HEK293 (cell line): ENCODE data around the gene TCF3.

Experiments
- BCL11A ChIP-seq: fragments of 450-650 bp; formaldehyde crosslinking; IDR thresholded peaks from 2 replicates; pipeline ENCODE4 v1.5.1; 2016; ENCODE audit warnings: low read depth, missing biosample characterization, missing genetic modification characterization
- EGR2 ChIP-seq: fragments of 450-650 bp; formaldehyde crosslinking; IDR thresholded peaks from 2 replicates; pipeline ENCODE4 v1.5.1; 2016; ENCODE audit warnings: low read depth, missing biosample characterization, missing genetic modification characterization
- GFI1B ChIP-seq: fragments of 450-650 bp; formaldehyde crosslinking; IDR thresholded peaks from 2 replicates; pipeline ENCODE4 v1.5.1; 2016; ENCODE audit warnings: missing biosample characterization, missing genetic modification characterization
- GLI4 ChIP-seq: fragments of 450-650 bp; formaldehyde crosslinking; IDR thresholded peaks from 2 replicates; pipeline ENCODE4 v1.5.1; 2016; ENCODE audit warnings: missing biosample characterization, missing genetic modification characterization
- KLF1 ChIP-seq: fragments of 450-650 bp; formaldehyde crosslinking; IDR thresholded peaks from 2 replicates; pipeline ENCODE4 v1.5.1; 2016; ENCODE audit warnings: missing biosample characterization, missing genetic modification characterization
- REPIN1 ChIP-seq: fragments of 450-650 bp; formaldehyde crosslinking; IDR thresholded peaks from 2 replicates; pipeline ENCODE4 v1.5.1; 2017; ENCODE audit warnings: missing biosample characterization, missing genetic modification characterization, low read depth
- SCRT1 ChIP-seq: fragments of 450-650 bp; formaldehyde crosslinking; IDR thresholded peaks from 2 replicates; pipeline ENCODE4 v1.5.1; 2016; ENCODE audit warnings: missing biosample characterization, missing genetic modification characterization, borderline replicate concordance
- SP3 ChIP-seq: fragments of 450-650 bp; formaldehyde crosslinking; IDR thresholded peaks from 2 replicates; pipeline ENCODE4 v1.5.1; 2016; ENCODE audit warnings: missing biosample characterization, missing genetic modification characterization
- ZBTB11 ChIP-seq: fragments of 450-650 bp; formaldehyde crosslinking; conservative IDR thresholded peaks from 2 replicates; pipeline ENCODE4 v1.5.1; 2016; ENCODE audit warnings: low read depth, missing biosample characterization, missing genetic modification characterization
- ZBTB48 ChIP-seq: fragments of 450-650 bp; formaldehyde crosslinking; IDR thresholded peaks from 2 replicates; pipeline ENCODE4 v1.5.1; 2016; ENCODE audit warnings: missing biosample characterization, missing genetic modification characterization
- ZBTB8A ChIP-seq: fragments of 450-650 bp; formaldehyde crosslinking; IDR thresholded peaks from 2 replicates; pipeline ENCODE4 v1.5.1; 2016; ENCODE audit warnings: missing biosample characterization, missing genetic modification characterization
- ZNF132 ChIP-seq: fragments of 450-650 bp; formaldehyde crosslinking; IDR thresholded peaks from 2 replicates; pipeline ENCODE4 v1.5.1; 2017; ENCODE audit warnings: missing biosample characterization, missing genetic modification characterization, borderline replicate concordance
- ZNF202 ChIP-seq: fragments of 450-650 bp; formaldehyde crosslinking; IDR thresholded peaks from 2 replicates; pipeline ENCODE4 v1.5.1; 2016; ENCODE audit warnings: missing biosample characterization, missing genetic modification characterization, borderline replicate concordance
- ZNF354C ChIP-seq: fragments of 450-650 bp; formaldehyde crosslinking; IDR thresholded peaks from 2 replicates; pipeline ENCODE4 v1.5.1; 2016; ENCODE audit warnings: missing biosample characterization, missing genetic modification characterization, low read depth, borderline replicate concordance
- ZNF37A ChIP-seq: fragments of 450-650 bp; IDR thresholded peaks from 2 replicates; pipeline ENCODE4 v1.5.1; 2018; ENCODE audit warnings: missing biosample characterization, missing genetic modification characterization
- ZNF391 ChIP-seq: fragments of 450-650 bp; formaldehyde crosslinking; IDR thresholded peaks from 2 replicates; pipeline ENCODE4 v1.5.1; 2016; ENCODE audit warnings: low read depth, missing biosample characterization, missing genetic modification characterization, borderline replicate concordance
- ZNF398 ChIP-seq: fragments of 450-650 bp; formaldehyde crosslinking; IDR thresholded peaks from 2 replicates; pipeline ENCODE4 v1.5.1; 2017; ENCODE audit warnings: missing biosample characterization, missing genetic modification characterization
- ZNF510 ChIP-seq: fragments of 450-650 bp; formaldehyde crosslinking; IDR thresholded peaks from 2 replicates; pipeline ENCODE4 v1.5.1; 2018; ENCODE audit warnings: mild to moderate bottlenecking, missing genetic modification characterization, missing biosample characterization; ENCODE audit not compliant: insufficient replicate concordance
- ZNF530 ChIP-seq: fragments of 450-650 bp; formaldehyde crosslinking; IDR thresholded peaks from 2 replicates; pipeline ENCODE4 v1.5.1; 2016; ENCODE audit warnings: low read depth, missing biosample characterization, missing genetic modification characterization
- ZNF558 ChIP-seq: fragments of 450-650 bp; formaldehyde crosslinking; IDR thresholded peaks from 2 replicates; pipeline ENCODE4 v1.5.1; 2016; ENCODE audit warnings: missing biosample characterization, missing genetic modification characterization
- ZNF600 ChIP-seq: fragments of 450-650 bp; formaldehyde crosslinking; IDR thresholded peaks from 2 replicates; pipeline ENCODE4 v1.5.1; 2016; ENCODE audit warnings: missing biosample characterization, missing genetic modification characterization
- ZNF629 ChIP-seq: fragments of 450-650 bp; formaldehyde crosslinking; IDR thresholded peaks from 2 replicates; pipeline ENCODE4 v1.5.1; 2017; ENCODE audit warnings: missing biosample characterization, missing genetic modification characterization
- ZNF645 ChIP-seq: fragments of 450-650 bp; formaldehyde crosslinking; IDR thresholded peaks from 2 replicates; pipeline ENCODE4; 2016; ENCODE audit warnings: missing biosample characterization, missing genetic modification characterization
- ZNF664 ChIP-seq: fragments of 450-650 bp; formaldehyde crosslinking; IDR thresholded peaks from 2 replicates; pipeline ENCODE4 v1.5.1; 2016; ENCODE audit warnings: missing biosample characterization, missing genetic modification characterization
- ZNF677 ChIP-seq: fragments of 450-650 bp; IDR thresholded peaks from 2 replicates; pipeline ENCODE4 v1.5.0; 2018; ENCODE audit warnings: missing biosample characterization, mild to moderate bottlenecking, missing genetic modification characterization, moderate library complexity
- TF ChIP-seq, protein P1 (sequence below): fragments of 450-650 bp; formaldehyde crosslinking; IDR thresholded peaks from 2 replicates; pipeline ENCODE4 v1.5.1; 2016; ENCODE audit warnings: missing biosample characterization, missing genetic modification characterization
- TF ChIP-seq, protein P2 (sequence below): fragments of 450-650 bp; formaldehyde crosslinking; IDR thresholded peaks from 2 replicates; pipeline ENCODE4 v1.5.1; 2016; ENCODE audit warnings: missing biosample characterization, missing genetic modification characterization

TCF3 gene

GRCh38 chr19:1652471-1653299, at the start of gene TCF3 (continued):
- TF ChIP-seq ZNF354C (tag by site-specific recombination) = no peak
- peak; percentile 99 for TF ChIP-seq KLF1 (tag by site-specific recombination)
- TF ChIP-seq EGR2 (tag by site-specific recombination) = peak; percentile 96
- TF ChIP-seq BCL11A (tag by site-specific recombination) = no peak; the same call in 1 of the 2 replicates
- TF ChIP-seq GFI1B (tag by site-specific recombination) = peak; percentile 84; the same call in 1 of the 2 replicates
- TF ChIP-seq, protein P1, sequence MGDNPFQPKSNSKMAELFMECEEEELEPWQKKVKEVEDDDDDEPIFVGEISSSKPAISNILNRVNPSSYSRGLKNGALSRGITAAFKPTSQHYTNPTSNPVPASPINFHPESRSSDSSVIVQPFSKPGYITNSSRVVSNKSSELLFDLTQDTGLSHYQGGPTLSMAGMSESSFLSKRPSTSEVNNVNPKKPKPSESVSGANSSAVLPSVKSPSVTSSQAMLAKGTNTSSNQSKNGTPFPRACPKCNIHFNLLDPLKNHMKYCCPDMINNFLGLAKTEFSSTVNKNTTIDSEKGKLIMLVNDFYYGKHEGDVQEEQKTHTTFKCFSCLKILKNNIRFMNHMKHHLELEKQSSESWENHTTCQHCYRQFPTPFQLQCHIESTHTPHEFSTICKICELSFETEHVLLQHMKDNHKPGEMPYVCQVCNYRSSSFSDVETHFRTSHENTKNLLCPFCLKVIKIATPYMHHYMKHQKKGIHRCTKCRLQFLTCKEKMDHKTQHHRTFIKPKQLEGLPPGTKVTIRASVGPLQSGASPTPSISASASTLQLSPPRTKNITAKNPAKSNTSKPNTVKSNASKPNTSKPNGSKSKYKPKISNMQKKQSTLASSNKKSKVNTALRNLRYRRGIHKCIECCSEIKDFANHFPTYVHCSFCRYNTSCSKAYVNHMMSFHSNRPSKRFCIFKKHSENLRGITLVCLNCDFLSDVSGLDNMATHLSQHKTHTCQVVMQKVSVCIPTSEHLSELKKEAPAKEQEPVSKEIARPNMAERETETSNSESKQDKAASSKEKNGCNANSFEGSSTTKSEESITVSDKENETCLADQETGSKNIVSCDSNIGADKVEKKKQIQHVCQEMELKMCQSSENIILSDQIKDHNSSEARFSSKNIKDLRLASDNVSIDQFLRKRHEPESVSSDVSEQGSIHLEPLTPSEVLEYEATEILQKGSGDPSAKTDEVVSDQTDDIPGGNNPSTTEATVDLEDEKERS (tag by site-specific recombination) = peak; percentile 17; the same call in 1 of the 2 replicates
- TF ChIP-seq ZNF645 (tag by site-specific recombination) = peak; percentile 87; the same call in 1 of the 2 replicates
- TF ChIP-seq ZNF677 = no peak
- no peak for TF ChIP-seq ZNF202
- TF ChIP-seq ZNF629 = peak; percentile 99
- TF ChIP-seq ZNF391 = peak; percentile 98
- no peak for TF ChIP-seq ZNF510 (tag by site-specific recombination)
- TF ChIP-seq ZNF37A = no peak
- no peak for TF ChIP-seq ZNF600 (tag by site-specific recombination)
- TF ChIP-seq, protein P2, sequence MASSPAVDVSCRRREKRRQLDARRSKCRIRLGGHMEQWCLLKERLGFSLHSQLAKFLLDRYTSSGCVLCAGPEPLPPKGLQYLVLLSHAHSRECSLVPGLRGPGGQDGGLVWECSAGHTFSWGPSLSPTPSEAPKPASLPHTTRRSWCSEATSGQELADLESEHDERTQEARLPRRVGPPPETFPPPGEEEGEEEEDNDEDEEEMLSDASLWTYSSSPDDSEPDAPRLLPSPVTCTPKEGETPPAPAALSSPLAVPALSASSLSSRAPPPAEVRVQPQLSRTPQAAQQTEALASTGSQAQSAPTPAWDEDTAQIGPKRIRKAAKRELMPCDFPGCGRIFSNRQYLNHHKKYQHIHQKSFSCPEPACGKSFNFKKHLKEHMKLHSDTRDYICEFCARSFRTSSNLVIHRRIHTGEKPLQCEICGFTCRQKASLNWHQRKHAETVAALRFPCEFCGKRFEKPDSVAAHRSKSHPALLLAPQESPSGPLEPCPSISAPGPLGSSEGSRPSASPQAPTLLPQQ = peak; percentile 95
- TF ChIP-seq ZBTB48 (tag by site-specific recombination) = no peak
- TF ChIP-seq SCRT1 (tag by site-specific recombination) = no peak
- TF ChIP-seq ZNF132 = no peak
- TF ChIP-seq REPIN1 (tag by site-specific recombination) = no peak
- TF ChIP-seq ZBTB11 = peak; percentile 55
- peak; percentile 72; the same call in 1 of the 2 replicates for TF ChIP-seq GLI4 (tag by site-specific recombination)
- no peak for TF ChIP-seq ZNF558 (tag by site-specific recombination)
- TF ChIP-seq ZBTB8A (tag by site-specific recombination) = peak; percentile 77
- TF ChIP-seq SP3 = peak; percentile 100
- peak; percentile 55 for TF ChIP-seq ZNF398
- TF ChIP-seq ZNF664 (tag by site-specific recombination) = 0 out of 2 replicates have a peak, but pooled peaks have one; percentile 9
- no peak for TF ChIP-seq ZNF530
